ENCODE measurements around the gene NEBL.

NEBL gene

DNA sequence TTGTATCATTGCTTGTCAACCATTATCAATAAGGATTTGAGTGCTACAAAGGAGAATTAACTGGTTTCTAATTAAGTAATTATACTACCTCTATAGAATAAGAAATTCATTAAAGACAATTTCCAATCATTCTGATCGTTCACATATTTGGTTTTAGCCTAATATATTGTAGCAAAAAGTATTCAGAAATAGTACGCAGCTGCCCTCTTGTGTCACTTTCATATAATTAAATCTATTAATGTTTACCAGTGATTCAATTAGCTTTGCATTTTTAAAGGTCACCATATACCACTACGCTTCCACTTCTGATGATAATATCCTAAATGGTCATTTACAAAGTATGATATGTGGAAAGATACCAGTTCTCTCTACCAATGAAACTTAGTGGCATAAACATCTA lies 128.3 kb downstream of the NEBL start:
- Histone ChIP-seq H3K14ac (ENCODE audit: low read length in 2 of 2) (no peak overlapping the region), H3K27me3 (ENCODE audit: control insufficient read depth in 1 of 2, insufficient read depth in 1 of 2, low read length in 2 of 2) (no peaks in the 10 kb centered on the region), H3K27ac (ENCODE audit: low read length, poor library complexity, severe bottlenecking) (no peak overlapping the region), H3K23ac (ENCODE audit: low read length in 2 of 2) (no peak overlapping the region), H3K9ac (ENCODE audit: low read length) (no peak overlapping the region), H2BK120ac (ENCODE audit: low read depth, low read length) (no peak overlapping the region), H3K36me3 (ENCODE audit: control insufficient read depth in 1 of 2, insufficient read depth in 2 of 2, low read depth in 1 of 2, low read length in 2 of 2) (no peaks in the 10 kb centered on the region), H3K4ac (ENCODE audit: low read depth in 1 of 2, low read length in 2 of 2) (no peak overlapping the region), H3K79me1 (replicated peaks; ENCODE audit: low read length, poor library complexity, severe bottlenecking) (no peaks in the 10 kb centered on the region), H3K4me2 (ENCODE audit: low read length, poor library complexity, severe bottlenecking) (no peak overlapping the region), H3K18ac (ENCODE audit: low read depth in 1 of 2, low read length in 2 of 2) (no peak overlapping the region), H4K8ac (ENCODE audit: low read length) (no peak overlapping the region), H4K91ac (ENCODE audit: low read length) (no peak overlapping the region), H2BK15ac (ENCODE audit: low read depth, poor library complexity, severe bottlenecking) (no peak overlapping the region), H2BK5ac (ENCODE audit: low read depth, low read length, poor library complexity, severe bottlenecking) (no peak overlapping the region), H3K9me3 (ENCODE audit: control insufficient read depth, low read length) (no peaks in the 10 kb centered on the region), H3K4me3 (ENCODE audit: insufficient read depth in 1 of 2, low read depth in 1 of 2, low read length in 2 of 2) (no peak overlapping the region), H2AFZ (ENCODE audit: low read depth, low read length) (no peak overlapping the region), H2AK5ac (ENCODE audit: low read length, severe bottlenecking) (no peak overlapping the region), H2BK12ac (ENCODE audit: low read length in 2 of 2) (no peak overlapping the region), H3K4me1 (ENCODE audit: control insufficient read depth, insufficient read depth, low read depth, low read length) (no peaks in the 10 kb centered on the region)
- peak; percentile 50 for DNase-seq
- no CpG with 5 or more reads among the region's 3 CpGs for WGBS

DNA sequence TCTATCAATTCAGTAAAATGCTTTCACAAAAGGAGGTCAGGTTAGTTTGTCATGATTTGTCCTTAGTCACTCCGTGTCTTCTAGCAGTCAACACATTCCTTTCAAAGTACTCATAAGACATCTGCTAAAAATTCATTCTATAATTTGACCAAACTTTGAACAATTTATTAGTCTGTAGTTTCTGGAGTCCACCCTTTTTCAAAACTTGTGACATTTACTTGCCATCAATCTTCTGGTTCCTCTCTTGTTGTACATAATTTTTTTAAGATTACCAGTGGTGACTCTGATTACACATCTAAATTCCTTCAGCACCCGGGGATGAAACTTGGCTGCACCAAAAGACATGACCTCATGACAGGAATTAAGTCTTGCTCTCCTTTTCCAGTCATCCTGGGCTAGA lies 130.1 kb downstream of the NEBL start:
- Histone ChIP-seq H3K4ac (ENCODE audit: low read depth in 1 of 2, low read length in 2 of 2) (no peak overlapping the region), H3K4me3 (ENCODE audit: insufficient read depth in 1 of 2, low read depth in 1 of 2, low read length in 2 of 2) (no peak overlapping the region), H2BK5ac (ENCODE audit: low read depth, low read length, poor library complexity, severe bottlenecking) (no peak overlapping the region), H3K23ac (ENCODE audit: low read length in 2 of 2) (no peak overlapping the region), H3K18ac (ENCODE audit: low read depth in 1 of 2, low read length in 2 of 2) (no peak overlapping the region), H3K79me1 (replicated peaks; ENCODE audit: low read length, poor library complexity, severe bottlenecking) (no peaks in the 10 kb centered on the region), H2BK15ac (ENCODE audit: low read depth, poor library complexity, severe bottlenecking) (no peak overlapping the region), H3K14ac (ENCODE audit: low read length in 2 of 2) (no peak overlapping the region), H4K91ac (ENCODE audit: low read length) (no peak overlapping the region), H4K8ac (ENCODE audit: low read length) (no peak overlapping the region), H2AFZ (ENCODE audit: low read depth, low read length) (no peak overlapping the region), H3K9ac (ENCODE audit: low read length) (peak overlapping the region; percentile 19), H2BK120ac (ENCODE audit: low read depth, low read length) (no peak overlapping the region), H2BK12ac (ENCODE audit: low read length in 2 of 2) (no peak overlapping the region), H3K36me3 (ENCODE audit: control insufficient read depth in 1 of 2, insufficient read depth in 2 of 2, low read depth in 1 of 2, low read length in 2 of 2) (no peaks in the 10 kb centered on the region), H3K27ac (ENCODE audit: low read length, poor library complexity, severe bottlenecking) (no peak overlapping the region), H3K4me2 (ENCODE audit: low read length, poor library complexity, severe bottlenecking) (no peak overlapping the region), H2AK5ac (ENCODE audit: low read length, severe bottlenecking) (no peak overlapping the region), H3K4me1 (ENCODE audit: control insufficient read depth, insufficient read depth, low read depth, low read length) (no peaks in the 10 kb centered on the region), H3K9me3 (ENCODE audit: control insufficient read depth, low read length) (no peaks in the 10 kb centered on the region), H3K27me3 (ENCODE audit: control insufficient read depth in 1 of 2, insufficient read depth in 1 of 2, low read length in 2 of 2) (no peaks in the 10 kb centered on the region)
- 0% methylated on average over 2 of the region's 2 CpGs for WGBS
- peak; percentile 64 for DNase-seq

DNA sequence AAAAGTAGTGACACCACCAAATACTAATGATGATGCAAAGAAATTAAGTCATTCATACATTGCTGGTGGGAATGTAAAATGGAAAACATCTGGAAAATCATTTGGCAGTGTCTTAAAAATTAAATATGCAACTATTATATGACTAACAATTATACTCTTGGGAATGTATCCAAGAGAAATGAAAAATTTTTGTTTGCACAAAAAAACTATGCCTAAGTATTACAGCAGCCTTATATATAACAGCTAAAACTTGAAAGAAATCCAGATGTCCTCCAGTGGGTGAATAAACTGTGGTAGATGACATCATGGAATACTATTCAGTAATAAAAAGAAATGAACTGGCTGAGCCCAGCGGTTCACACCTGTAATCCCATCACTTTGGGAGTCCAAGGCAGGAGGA lies 132.0 kb downstream of the NEBL start:
- H3K27me3 ChIP-seq (ENCODE audit: control insufficient read depth in 1 of 2, insufficient read depth in 1 of 2, low read length in 2 of 2) = no peaks in the 10 kb centered on the region
- no peak overlapping the region for H2BK120ac ChIP-seq (ENCODE audit: low read depth, low read length)
- no peaks in the 10 kb centered on the region for H3K36me3 ChIP-seq (ENCODE audit: control insufficient read depth in 1 of 2, insufficient read depth in 2 of 2, low read depth in 1 of 2, low read length in 2 of 2)
- H3K18ac ChIP-seq (ENCODE audit: low read depth in 1 of 2, low read length in 2 of 2) = no peak overlapping the region
- no peak overlapping the region for H4K91ac ChIP-seq (ENCODE audit: low read length)
- no peaks in the 10 kb centered on the region for H3K4me1 ChIP-seq (ENCODE audit: control insufficient read depth, insufficient read depth, low read depth, low read length)
- no peaks in the 10 kb centered on the region for H3K9me3 ChIP-seq (ENCODE audit: control insufficient read depth, low read length)
- H2AK5ac ChIP-seq (ENCODE audit: low read length, severe bottlenecking) = no peak overlapping the region
- no peak overlapping the region for H3K23ac ChIP-seq (ENCODE audit: low read length in 2 of 2)
- no peak overlapping the region for H3K4me2 ChIP-seq (ENCODE audit: low read length, poor library complexity, severe bottlenecking)
- no peak for DNase-seq
- H3K14ac ChIP-seq (ENCODE audit: low read length in 2 of 2) = no peak overlapping the region
- H2BK5ac ChIP-seq (ENCODE audit: low read depth, low read length, poor library complexity, severe bottlenecking) = no peak overlapping the region
- no peak overlapping the region for H2BK12ac ChIP-seq (ENCODE audit: low read length in 2 of 2)
- WGBS = 100% methylated on average over 1 of the region's 1 CpG
- no peak overlapping the region for H2AFZ ChIP-seq (ENCODE audit: low read depth, low read length)
- no peak overlapping the region for H3K4ac ChIP-seq (ENCODE audit: low read depth in 1 of 2, low read length in 2 of 2)
- H3K4me3 ChIP-seq (ENCODE audit: insufficient read depth in 1 of 2, low read depth in 1 of 2, low read length in 2 of 2) = no peak overlapping the region
- H3K27ac ChIP-seq (ENCODE audit: low read length, poor library complexity, severe bottlenecking) = no peak overlapping the region
- H4K8ac ChIP-seq (ENCODE audit: low read length) = no peak overlapping the region
- no peak overlapping the region for H2BK15ac ChIP-seq (ENCODE audit: low read depth, poor library complexity, severe bottlenecking)
- H3K9ac ChIP-seq (ENCODE audit: low read length) = no peak overlapping the region
- H3K79me1 ChIP-seq (replicated peaks; ENCODE audit: low read length, poor library complexity, severe bottlenecking) = no peaks in the 10 kb centered on the region

DNA sequence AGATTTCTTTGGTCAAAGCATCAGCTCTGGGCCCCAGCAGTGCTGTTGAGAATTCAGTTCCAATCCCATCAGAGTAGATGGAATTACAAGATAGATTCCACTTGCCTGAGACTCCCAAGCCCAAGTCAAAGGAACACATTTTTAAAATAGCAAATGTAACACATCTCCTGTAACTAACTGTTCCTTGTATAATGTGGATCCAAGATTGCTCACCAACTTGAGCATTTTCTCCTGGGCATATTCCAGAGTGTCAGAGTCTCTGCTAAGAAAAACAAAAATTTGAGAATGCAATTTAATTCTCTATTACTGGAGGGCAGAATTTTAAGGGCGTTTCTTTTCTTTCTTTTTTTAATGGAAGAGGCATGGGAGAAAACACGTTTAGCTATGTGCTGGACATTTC lies 136.7 kb downstream of the NEBL start:
- Histone ChIP-seq H3K18ac (ENCODE audit: low read depth in 1 of 2, low read length in 2 of 2) (no peak overlapping the region), H2AK5ac (ENCODE audit: low read length, severe bottlenecking) (no peak overlapping the region), H3K14ac (ENCODE audit: low read length in 2 of 2) (no peak overlapping the region), H4K8ac (ENCODE audit: low read length) (no peak overlapping the region), H3K4me1 (ENCODE audit: control insufficient read depth, insufficient read depth, low read depth, low read length) (no peaks in the 10 kb centered on the region), H2BK12ac (ENCODE audit: low read length in 2 of 2) (no peak overlapping the region), H3K27me3 (ENCODE audit: control insufficient read depth in 1 of 2, insufficient read depth in 1 of 2, low read length in 2 of 2) (no peaks in the 10 kb centered on the region), H3K79me1 (replicated peaks; ENCODE audit: low read length, poor library complexity, severe bottlenecking) (no peaks in the 10 kb centered on the region), H3K23ac (ENCODE audit: low read length in 2 of 2) (no peak overlapping the region), H3K9ac (ENCODE audit: low read length) (no peak overlapping the region), H2BK5ac (ENCODE audit: low read depth, low read length, poor library complexity, severe bottlenecking) (no peak overlapping the region), H3K4me2 (ENCODE audit: low read length, poor library complexity, severe bottlenecking) (no peak overlapping the region), H4K91ac (ENCODE audit: low read length) (no peak overlapping the region), H3K4ac (ENCODE audit: low read depth in 1 of 2, low read length in 2 of 2) (no peak overlapping the region), H2BK15ac (ENCODE audit: low read depth, poor library complexity, severe bottlenecking) (no peak overlapping the region), H3K9me3 (ENCODE audit: control insufficient read depth, low read length) (no peaks in the 10 kb centered on the region), H3K36me3 (ENCODE audit: control insufficient read depth in 1 of 2, insufficient read depth in 2 of 2, low read depth in 1 of 2, low read length in 2 of 2) (no peaks in the 10 kb centered on the region), H3K4me3 (ENCODE audit: insufficient read depth in 1 of 2, low read depth in 1 of 2, low read length in 2 of 2) (no peak overlapping the region), H3K27ac (ENCODE audit: low read length, poor library complexity, severe bottlenecking) (no peak overlapping the region), H2BK120ac (ENCODE audit: low read depth, low read length) (no peak overlapping the region), H2AFZ (ENCODE audit: low read depth, low read length) (no peak overlapping the region)
- no CpG with 5 or more reads among the region's 2 CpGs for WGBS
- DNase-seq = no peak

All from mesenchymal stem cell (in vitro differentiated cells and primary cell).